Ishikawa (cell line): Measurements from ENCODE around the gene SMCHD1.

Experiments
- CEBPB ChIP-seq: IDR thresholded peaks from 2 replicates; pipeline ENCODE4 v1.6.1; 2012
- EP300 ChIP-seq: IDR thresholded peaks from 2 replicates; pipeline ENCODE4 v1.6.1; 2012; ENCODE audit warnings: borderline replicate concordance
- MAX ChIP-seq: IDR thresholded peaks from 2 replicates; pipeline ENCODE4 v1.6.1; 2012
- RAD21 ChIP-seq: IDR thresholded peaks from 2 replicates; pipeline ENCODE4 v1.6.1; 2012; ENCODE audit warnings: low read depth
- TEAD4 ChIP-seq: IDR thresholded peaks from 2 replicates; pipeline ENCODE4 v1.6.1; 2012

GRCh38 chr18:2846636-2847316 lies 191.2 kb downstream of the SMCHD1 start, which contains the start of gene EMILIN2:
- TF ChIP-seq TEAD4: no peak
- TF ChIP-seq EP300: no peak
- TF ChIP-seq MAX: no peak
- no peak for TF ChIP-seq CEBPB
- TF ChIP-seq RAD21: no peak
